ENCODE measurements around the gene CACNA2D3.
"Not testable (repeated sequence)": the region's sequence is repeated elsewhere in the genome, so short reads cannot be mapped to it uniquely, and the experiment has no call there.

The CACNA2D3 gene

DNA sequence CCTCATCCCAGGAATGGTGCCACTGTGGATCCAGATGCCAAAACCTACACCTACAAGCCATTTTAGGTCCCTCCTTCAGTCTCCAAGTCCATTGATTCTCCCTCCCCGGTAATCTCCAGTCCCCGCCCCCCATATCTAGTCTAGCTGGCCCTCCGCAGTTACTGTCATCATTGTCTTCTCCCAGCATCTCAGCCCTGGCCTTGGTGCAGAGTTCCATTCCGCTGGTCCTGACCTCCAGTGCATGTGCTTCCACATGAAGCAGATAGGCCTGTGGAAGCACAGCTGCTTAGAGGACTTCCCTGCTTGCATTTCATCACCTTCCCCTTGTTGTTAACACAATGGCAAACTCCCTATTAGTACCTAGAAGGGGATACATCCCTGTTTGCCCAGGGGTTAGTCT, 473.7 kb downstream of the CACNA2D3 start:
- DNase-seq = no peak

DNA sequence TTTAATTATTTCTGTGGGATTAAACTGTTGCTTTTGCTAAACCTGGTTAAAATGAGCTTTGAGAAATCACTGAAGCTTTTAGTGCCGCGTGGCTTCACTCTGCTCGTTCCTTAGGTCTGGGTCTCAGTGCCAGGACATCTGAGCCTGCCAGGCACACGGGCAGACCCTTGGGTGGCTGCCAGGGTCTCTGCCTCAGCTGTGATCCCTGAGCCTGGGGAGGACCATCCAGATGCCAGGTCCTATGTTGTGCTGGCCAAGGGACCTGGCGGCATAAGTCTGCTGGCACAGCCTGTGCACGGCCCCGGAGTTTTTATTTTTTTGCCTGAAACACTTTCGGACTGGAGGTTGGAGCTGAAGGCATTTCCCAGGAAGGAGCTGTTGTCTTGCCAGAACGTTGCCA, 477.4 kb downstream of the CACNA2D3 start:
- DNase-seq = no peak

DNA sequence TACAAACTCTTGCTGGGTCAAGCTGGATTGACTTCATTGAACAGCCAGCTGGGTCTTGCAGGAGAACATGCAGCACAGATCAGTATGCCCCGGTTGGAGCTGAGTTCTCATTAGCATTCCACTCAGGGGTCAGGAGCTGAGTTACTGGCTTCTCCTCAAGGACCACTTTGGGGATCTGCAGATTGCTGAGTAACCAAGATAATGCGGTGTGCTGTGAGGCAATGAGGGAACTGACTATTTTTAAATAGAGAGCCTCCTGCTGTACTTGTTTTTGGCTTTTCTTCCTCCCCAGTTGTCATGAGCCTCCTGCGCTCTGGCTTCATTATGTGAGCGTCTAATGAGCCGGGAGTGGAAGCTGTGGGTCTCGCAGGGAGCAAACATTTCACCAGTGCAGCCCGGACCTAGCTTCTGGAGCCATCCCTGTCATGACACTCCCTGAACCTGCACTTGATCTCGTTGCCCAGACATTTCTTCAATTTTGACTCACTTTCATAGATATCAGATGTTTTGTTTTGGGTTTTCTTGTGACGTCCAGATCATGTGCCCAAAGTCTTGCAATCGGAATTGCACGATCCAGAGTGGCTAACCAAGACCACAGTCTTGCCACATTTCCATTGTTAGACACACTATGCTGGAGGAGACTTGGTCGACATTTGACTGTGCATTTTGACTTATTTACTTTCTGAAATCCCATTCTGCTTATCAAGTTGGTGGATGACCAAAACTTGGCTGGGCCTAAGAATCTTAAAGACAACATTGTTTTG, 478.3 kb downstream of the CACNA2D3 start:
- DNase-seq = no peak

DNA sequence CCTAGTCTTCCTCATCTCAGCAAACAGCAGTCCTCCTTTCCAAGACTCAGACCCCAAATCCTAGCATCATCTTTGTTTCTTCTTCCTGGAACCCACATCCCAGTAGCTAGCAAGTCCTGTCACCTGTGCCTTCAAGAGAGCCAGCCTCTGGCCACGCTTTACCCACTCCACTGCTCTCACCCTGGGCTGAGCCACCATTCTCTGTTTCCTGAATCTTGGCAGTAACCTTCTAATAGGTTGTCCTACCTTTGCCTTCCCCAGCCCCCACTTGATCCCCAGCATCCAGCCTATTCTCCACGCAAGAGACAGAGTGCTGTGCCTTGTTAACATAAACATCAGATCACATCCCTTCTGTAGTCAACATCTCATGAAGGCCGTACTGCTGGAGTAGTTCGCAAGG, 482.1 kb downstream of the CACNA2D3 start:
- DNase-seq = no peak

DNA sequence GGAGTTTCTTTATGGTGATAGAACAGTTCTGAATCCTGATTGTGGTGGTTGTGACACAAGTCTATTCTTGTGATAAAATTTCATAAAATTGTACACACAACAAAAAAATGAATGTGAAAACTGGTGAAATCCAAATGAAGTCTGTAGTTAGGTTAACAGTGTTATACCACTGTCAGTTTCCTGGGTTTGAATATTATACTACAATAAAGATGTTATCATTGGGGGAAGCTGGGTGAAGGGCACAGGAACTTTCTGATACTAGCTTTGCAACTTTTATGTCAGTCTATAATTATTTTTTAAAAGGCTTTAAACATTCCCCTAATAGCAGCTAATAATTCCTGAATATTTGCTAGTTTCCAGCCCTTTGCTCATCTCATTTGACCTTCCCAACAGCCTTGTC, 485.7 kb downstream of the CACNA2D3 start:
- no peak for DNase-seq

DNA sequence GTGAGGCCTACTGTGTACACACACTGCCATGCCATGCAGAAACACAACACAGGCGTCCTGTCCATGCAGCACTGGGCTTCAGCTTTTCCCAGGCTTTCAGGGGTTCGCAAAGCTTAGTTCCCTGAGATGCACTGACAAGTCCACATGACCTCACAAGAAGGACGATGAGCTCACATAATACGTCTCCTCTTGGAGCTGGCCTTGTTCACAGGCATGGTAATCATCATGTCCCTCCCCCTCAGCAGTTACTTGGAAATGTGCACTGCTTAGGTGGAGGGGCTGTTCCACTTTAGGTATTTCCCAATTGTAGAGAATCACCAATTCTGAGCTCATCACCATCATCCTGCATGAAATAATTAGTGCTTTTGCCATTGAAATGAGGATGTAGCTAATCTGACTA, 496.7 kb downstream of the CACNA2D3 start:
- DNase-seq = no peak

DNA sequence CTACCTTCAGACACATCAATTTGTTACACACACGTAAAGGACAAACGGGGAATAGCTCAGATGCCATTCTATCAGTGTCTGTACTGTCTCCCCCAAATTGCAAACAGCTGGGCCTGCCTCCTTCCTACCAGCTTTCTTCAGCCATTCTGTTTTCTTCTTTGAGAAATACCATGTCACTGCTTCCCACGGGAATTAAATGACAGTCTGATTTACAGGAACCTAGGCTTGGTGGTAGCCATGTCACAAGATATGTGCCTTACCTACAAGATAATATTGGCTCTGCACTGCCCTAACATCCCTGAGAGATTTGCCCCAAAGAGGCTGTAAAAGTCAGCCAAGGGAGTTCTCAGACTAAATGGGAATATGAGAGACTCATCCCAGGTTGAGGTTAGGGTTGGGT, 497.2 kb downstream of the CACNA2D3 start:
- DNase-seq = no peak

DNA sequence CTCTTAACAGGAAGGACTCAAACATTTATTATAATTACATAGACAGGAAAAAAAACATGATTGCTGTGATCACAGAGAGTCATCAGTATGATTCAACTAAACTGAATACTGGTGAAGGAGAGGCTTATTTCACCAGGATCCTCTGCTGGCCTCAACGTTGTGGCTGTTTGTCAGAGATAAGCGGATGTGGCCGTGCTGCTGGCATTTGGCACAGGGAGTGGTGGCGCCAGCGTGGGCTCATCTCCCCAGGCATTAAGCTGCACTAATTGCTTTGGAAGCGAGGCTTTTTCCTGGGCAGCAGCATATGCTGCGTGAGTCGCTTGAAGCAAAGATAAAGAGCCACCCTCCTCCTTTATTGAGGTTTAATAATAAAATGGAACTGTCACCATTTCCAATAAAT, 498.8 kb downstream of the CACNA2D3 start:
- no peak for DNase-seq

DNA sequence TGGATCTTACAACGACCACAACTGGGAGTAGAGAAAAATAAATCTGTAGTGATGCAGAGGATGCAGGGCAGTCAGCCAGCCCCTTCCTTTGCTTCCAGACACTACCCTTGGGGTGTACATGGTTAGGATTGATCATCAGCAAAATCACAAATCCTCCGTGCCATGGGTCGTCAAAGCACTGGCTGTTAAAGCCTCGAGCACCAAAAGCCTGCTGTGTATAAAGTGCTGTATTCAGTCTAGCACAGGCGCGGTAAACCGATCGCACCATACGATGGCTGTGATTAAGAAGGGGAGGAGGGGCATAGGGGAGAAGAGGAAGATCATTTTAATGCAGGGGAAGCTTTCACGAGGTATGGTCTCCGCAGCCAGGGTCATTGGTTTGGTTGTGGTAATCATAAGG, 500.3 kb downstream of the CACNA2D3 start:
- DNase-seq = no peak

DNA sequence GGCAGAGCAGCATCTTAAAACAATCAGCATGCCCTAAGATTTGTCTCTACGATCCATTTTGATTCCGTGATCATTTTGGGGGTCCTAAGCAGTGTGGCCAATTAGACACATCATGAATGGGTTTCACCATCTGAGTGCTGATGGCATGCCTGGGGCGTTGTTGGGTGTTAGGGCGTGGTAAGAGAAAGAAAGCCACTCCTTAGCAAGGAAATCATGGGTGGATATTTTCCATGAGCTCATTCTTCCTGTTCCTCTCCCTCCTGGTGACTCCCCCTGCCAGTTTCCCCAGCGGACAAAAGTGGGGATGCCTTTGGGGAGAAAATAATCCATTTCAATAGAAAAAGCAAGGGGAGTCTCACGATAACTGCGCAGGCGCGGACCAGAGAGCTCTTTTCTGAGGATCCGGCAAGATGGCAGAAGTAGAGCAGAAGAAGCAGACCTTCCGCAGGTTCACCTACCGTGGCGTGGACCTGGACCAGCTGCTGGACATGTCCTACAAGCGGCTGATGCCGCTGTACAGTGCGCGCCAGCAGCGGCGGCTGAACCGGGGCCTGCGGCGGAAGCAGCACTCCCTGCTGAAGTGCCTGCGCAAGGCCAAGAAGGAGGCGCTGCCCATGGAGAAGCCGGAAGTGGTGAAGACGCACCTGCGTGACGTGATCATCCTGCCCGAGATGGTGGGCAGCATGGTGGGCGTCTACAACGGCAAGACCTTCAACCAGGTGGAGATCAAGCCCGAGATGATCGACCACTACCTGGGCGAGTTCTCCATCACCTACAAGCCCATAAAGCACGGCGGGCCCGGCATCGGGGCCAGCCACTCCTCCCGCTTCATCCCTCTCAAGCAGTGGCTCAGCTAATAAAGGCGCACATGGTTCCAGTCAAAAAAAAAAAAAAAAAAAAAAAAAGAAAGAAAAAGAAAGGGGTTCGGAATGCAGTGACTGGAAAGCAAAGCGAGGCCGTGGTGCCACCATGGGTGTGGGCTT, 503.7 kb downstream of the CACNA2D3 start:
- no peak for DNase-seq

DNA sequence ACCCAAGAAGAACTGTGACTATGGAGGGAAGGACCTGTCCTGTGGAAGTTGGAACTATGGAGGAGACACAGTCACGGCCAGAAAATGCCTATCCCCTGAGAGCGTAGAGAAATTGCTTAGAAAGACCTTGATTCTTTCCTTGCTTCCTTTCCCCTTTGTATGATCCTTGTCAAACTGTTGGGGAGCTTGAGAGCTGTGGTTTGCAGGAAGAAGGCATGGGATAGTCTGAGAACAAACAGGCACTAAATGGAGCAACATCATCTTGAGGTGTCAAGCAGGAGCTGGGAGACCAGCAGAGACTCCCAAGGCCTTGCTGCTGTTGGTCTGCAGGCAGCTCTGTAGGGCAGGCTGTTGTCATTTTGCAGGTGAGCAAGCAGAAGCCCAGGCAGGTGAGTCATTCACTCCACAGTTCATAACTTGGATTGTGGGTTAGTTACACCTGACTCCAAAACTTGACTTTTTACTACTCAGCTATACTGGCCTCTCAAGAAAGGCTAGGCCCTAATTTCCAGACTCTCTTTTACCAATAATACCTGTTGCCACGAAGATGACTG, 506.6 kb downstream of the CACNA2D3 start:
- no peak for DNase-seq

DNA sequence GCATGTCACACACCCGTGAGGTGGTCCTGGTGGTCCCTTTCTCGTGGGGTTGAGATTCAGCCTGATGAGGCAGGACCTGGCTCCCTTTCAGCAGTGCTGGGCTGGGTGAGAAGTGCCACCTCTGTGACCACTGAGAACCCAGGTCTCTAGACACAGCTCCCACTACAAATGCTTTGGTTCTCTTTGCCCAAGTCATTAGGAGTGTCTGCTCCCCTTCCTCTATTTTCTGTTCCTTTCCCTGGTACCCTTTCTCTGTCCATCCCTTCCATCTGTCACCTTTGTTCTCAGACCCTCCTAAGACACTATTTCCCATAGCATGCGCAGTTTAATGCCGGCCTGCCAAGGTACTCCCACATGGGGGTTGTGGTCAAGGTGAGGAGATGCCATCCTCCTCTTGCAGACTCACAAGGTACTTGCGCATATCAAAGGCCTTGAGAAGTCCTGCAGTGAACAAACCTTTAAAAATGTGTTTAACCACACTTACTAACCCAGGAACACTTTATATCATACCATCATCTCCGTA, 507.8 kb downstream of the CACNA2D3 start:
- DNase-seq = no peak

DNA sequence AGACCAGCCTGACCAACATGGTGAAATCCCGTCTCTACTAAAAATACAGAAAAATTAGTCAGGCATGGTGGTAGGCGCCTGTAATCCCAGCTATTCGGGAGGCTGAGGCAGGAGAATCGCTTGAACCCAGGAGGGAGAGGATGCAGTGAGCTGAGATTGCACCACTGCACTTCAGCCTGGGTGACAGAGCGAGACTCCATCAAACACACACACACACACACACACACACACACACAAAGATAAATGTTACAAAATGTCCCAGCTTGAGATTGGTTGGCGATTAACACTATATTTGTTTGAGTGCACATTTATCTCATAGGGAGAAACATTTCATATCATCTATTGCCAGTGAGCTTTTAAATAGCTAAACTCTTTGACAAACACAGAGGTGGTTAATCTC, 508.6 kb downstream of the CACNA2D3 start:
- not testable (repeated sequence) for DNase-seq

DNA sequence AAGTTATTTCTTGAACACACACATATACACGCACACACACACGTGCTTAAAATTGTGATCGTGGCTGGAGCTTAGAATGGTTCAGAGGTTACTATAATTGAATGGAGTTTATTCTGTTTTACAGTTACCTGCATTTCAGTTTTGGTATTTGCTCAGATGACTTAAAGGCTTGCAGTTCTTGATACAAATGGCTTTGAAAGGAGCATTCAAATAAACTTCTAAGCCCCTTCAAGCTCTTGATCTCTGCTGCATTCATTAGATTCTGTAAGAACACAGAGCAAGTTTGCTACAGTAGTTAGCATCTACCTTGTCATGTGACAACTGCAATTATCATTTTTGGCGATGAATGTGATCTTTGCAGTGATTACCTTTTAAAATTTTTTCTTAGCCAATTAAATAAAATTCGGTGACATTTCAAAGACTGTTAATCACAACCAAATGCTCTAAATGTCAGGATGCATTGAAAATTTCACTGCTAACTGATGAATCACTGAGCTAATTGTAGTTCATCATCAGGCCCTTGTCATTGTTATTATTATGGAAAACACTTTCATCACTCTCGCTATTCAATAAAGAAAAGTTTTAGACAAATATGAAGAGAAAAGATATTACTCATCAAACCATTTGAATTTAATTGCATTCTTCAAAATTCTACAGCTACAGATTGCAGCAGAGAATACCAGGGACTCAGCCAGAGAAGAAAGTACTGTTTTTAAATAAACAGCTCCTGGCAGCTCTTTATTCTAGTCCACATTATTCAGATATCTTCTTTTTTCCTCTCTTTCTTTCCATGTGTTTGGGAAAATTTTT, 509.4 kb downstream of the CACNA2D3 start:
- DNase-seq = no peak

DNA sequence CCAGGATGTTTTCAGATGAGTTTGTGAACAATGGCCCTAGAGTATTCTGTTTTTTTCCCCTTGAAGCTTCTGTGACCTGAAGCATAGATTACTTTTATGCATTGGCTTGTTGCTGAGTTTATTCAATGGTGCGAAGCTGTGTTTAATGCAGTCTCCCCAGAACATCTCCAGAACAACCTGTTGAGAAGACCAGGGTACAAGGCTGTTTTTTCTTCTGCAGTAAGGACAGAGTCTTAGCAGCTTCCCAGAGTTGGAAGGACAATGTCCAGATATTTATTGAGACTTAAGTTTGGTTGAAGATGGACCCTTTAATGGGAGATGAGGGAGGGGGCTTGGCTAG, 509.9 kb downstream of the CACNA2D3 start:
- no peak for DNase-seq

DNA sequence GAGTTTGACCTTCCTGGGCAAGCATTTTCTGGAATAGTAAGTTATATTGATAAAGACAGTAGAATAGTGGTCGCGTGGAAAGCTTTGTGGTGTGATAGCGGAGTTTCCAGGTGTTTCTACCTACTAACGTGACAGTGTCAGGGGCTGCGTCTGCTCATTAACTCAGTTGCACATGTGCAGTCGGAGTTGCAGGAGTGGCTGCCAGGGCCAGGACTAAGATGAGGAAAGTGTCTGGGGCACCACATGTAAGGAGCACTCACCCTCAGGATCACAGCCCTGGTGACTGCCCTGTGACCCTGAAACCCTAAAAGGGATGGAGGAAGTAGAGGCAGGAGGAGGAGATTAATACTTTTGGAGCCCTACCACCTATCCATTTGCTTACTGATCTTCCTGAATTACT, 510.5 kb downstream of the CACNA2D3 start:
- DNase-seq = no peak

DNA sequence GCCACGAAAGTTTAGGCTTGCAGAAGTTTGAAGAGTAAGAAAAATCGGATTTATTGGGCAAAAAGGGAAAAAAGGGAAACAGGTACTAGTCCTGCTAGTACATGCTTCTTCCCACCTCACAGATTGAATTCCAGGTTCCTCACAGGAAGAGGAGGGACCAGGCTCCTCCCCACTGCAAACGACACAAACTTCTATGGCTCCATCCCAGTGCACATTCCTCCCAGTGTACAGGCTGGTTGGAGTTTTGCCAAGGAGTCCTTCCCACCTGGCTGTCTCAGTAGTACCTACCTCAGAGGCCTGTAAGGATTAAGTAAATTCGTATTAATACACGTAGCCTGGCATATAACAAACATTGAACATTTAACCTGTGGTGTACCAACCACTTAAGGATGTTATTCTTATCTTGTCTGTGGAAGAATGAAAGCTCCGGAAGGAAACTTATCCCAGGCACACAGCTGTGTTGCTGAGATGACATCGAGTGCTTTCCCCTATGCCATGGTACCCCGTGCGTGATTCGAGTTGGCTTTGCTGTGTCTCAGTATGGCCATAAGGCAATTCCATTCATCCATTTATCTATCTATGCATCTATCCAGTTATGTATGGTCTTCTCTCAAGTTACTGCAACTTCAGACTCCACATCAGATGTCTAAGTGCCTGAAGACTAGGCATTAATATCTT, 511.2 kb downstream of the CACNA2D3 start:
- DNase-seq = no peak

DNA sequence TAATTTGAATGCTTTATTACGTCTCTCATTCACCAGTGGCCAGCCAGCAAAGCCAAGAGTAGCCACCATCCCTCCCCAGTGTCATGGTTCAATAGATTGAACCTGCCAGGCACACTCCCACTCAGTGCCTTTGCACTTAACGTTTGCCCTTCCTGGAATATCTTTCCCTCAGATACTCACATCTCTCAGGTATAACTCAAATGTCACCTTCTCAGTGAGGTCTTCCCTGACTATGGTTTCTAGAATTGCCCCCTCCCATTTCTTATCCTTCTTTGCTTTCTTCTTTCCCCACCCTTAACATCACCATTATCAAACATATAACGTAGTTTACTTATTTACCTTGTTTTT, 511.7 kb downstream of the CACNA2D3 start:
- no peak for DNase-seq

DNA sequence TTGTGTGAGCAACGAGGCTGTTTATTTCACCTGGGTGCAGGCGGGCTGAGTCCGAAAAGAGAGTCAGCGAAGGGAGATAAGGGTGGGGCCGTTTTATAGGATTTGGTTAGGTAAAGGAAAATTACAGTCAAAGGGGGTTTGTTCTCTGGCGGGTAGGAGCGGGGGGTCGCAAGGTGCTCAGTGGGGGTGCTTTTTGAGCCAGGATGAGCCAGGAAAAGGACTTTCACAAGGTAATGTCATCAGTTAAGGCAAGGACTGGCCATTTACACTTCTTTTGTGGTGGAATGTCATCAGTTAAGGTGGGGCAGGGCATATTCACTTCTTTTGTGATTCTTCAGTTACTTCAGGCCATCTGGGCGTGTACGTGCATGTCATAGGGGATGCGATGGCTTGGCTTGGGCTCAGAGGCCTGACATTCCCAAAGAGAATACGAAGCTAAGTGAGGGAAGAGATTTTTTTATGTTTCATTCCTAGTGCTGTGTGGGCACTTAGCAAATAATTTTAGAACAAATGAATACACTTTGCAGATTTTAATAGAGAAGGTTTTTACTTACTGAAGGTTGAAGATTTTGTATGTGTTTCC, 517.5 kb downstream of the CACNA2D3 start:
- DNase-seq = not testable (repeated sequence)

DNA sequence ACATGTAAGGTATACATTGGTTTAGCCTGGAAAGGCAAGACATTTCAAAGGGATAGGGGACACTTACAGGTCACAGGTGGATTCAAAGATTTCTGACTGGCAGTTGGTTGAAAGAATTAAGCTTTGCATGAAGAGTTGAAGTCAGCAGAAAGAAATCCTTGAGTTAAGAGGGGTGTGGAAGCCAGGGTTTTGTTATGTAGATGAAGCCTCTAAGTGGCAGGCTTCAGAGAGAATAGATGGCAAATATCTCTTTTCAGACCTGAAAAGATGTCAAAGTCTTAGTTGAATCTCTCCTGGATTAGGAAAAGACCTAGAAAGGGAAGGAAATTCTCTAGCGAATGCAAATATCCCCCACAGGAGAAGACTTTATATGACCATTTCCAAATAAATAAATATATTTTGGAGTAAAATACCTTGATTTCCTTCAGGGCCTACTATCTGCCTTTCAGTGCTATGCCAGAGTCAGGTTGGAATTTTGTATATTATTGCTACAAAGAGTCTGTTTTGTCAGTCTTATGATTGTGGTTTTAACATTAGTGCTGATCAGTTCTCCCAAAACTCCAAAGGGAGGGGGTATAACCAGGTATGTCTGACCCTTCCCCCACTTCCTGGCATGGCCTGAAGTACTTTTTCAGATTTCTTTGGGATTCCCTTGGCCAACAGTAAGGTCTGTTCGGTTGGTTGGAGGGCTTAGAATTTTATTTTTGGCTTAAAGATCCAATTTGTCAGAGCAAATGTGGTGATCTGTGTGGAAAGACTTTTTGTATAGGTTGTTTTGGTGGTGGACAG, 519.1 kb downstream of the CACNA2D3 start:
- DNase-seq = no peak

DNA sequence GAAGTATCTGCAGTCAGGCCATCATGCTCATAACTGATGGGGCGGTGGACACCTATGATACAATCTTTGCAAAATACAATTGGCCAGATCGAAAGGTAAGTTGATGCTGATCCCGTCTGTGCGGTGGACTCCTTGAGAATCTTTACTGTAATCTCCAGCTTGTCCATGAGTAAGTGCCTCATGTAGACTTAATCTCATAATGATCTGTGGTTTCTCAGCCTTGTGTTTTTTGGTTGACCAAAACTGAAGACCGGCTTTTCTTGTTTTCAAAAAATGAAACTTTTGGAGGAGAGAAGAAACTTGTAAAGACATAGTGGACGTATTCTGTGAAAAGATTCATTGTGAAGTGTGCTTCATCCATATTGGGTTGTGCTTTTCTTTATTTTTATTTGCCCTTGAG, 519.8 kb downstream of the CACNA2D3 start:
- DNase-seq = no peak

Data from CD4-positive, alpha-beta T cell treated with Interferon gamma for 1 hour (primary cell).